Activated CD8-positive, alpha-beta memory T cell treated with anti-CD3 and anti-CD28 coated beads for 36 hours (primary cell): Measurements from ENCODE around the gene VAMP1. TPM values are rescaled to one million over a fixed set of nuclear protein-coding genes. Genes with fewer than 3 reads are reported as not detected.
"Not testable (repeated sequence)": the region's sequence is repeated elsewhere in the genome, so short reads cannot be mapped to it uniquely, and the experiment has no call there.

ENCODE experiments used
- CTCF ChIA-PET: fragments of 350-600 bp; sonication (Branson Sonifier 250); formaldehyde crosslinking; loops from one replicate; lab custom pipeline; 2021; ENCODE audit warnings: antibody characterized with exemption; lab: Charles Lee
- POLR2A ChIA-PET: fragments of 350-600 bp; sonication (Branson Sonifier 250); formaldehyde crosslinking; loops from one replicate; lab custom pipeline; 2021; ENCODE audit warnings: antibody characterized with exemption; lab: Charles Lee
- total RNA-seq, 2 experiments: library from RNA; stranded (reverse); gene quantifications; one replicate each; pipeline ENCODE4 v1.2.3, GENCODE V29; 2021

Gene VAMP1
- total RNA-seq, 2 experiments from 2014 or later, result 31.9 to 33.4 TPM

DNA sequence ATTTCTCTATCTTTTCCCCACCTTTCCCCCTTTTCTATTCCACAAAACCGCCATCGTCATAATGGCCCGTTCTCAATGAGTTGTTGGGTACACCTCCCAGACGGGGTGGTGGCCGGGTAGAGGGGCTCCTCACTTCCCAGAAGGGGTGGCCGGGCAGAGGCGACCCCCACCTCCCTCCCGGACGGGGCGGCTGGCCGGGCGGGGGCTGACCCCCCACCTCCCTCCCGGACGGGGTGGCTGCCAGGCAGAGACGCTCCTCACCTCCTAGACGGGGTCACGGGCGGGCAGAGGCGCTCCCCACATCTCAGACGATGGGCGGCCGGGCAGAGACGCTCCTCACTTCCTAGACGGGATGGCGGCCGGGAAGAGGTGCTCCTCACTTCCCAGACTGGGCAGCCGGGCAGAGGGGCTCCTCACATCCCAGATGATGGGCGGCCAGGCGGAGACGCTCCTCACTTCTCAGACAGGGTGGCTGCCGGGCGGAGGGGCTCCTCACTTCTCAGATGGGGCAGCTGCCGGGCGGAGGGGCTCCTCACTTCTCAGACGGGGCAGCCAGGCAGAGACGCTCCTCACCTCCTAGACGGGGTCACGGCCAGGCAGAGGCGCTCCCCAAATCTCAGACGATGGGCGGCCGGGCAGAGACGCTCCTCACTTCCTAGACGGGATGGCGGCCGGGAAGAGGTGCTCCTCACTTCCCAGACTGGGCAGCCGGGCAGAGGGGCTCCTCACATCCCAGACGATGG, 4.9 kb upstream of the VAMP1 start:
- POLR2A ChIA-PET, CTCF ChIA-PET: not testable (repeated sequence)

DNA sequence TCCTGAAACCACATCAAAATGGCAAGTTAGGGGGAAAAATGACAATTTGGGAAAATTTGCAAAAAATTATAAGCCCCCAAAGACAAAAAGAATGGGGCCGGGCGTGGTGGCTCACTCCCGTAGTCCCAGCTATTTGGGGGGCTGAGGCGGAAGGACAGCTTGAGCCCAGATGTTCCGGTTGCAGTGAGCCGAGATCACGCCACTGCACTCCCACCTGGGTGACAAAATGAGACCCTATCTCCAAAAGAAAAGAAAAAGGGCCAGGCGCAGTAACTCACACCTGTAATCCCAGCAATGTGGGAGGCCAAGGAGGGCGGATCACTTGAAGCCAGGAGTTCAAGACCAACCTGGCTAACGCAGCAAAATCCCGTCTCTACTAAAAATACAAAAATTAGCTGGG, 2.0 kb upstream of the VAMP1 start:
- ChIA-PET CTCF (interaction anchor here (2.1 kb wide), 1 partner anchor 30 kb away, joined by 5 read pairs; no protein-coding TSS in a partner anchor), POLR2A (no interaction called here)

DNA sequence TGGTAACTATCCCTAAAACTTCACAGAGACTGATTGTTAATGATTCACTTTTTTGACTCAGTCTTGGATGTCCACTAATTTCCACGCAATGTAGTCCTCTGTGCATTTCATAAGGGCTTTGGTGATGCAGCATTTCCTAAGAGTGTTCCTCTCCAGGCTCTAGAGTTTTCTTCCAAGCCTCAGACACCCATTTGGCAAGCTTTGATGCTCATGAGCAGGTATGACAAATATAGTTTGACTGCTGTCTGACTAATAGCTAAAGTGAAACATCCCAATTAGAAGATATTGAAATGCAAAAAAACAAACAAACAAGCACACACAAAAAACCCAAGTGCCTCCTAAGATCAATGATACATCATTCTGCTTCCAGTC, 1.5 kb upstream of the VAMP1 start:
- ChIA-PET CTCF (interaction anchor here (2.1 to 2.7 kb wide), 2 partner anchors 29 to 48 kb away, joined by 5 to 16 read pairs; no protein-coding TSS in a partner anchor), POLR2A (no interaction called here)

DNA sequence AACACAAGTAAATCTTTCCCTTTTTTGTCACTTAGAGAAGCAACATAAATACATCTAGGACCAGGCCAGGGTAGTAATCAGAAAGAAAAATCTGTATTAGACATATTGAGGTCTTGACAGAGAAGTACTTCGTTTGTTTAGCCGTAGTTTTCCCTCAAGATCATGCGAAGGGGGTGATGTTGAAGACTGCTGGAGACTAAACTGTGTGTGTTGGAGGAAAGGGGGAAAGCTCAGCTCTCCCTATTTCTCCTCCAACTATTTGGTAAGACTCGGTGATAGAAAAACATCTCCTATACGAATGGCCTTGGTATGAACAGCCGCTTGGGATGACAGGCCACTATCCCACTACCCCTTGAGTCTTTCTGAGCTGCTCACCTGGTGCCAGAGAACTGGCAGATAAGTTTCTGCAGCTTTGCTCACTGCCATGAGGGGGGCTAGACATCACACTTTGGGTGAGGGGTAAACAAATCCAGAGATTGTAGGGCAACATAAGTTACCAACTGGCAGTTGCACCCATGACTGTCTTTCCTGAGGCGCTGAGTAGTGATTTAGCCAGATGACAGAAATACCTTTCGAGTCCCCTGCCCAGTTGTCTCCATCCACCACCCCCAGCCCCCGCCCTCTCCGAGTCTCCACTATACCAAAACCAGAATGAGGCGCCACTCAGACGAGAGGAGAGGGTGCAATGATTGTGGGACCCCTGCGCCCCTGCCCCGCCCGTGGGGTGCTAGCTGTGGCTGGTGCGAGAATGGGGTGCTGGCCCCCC, 685 bp downstream of the VAMP1 start:
- CTCF ChIA-PET, result interaction anchor here (0.6 to 2.7 kb wide), 9 partner anchors 9 to 315 kb away, joined by 3 to 16 read pairs (median 5); partner anchors contain the start of genes MRPL51 and TAPBPL
- POLR2A ChIA-PET, result interaction anchor here (0.6 to 3.1 kb wide), 14 partner anchors 8 to 475 kb away, joined by 3 to 29 read pairs (median 8); partner anchors contain the start of genes C12orf57, CD27, COPS7A and MRPL51

DNA sequence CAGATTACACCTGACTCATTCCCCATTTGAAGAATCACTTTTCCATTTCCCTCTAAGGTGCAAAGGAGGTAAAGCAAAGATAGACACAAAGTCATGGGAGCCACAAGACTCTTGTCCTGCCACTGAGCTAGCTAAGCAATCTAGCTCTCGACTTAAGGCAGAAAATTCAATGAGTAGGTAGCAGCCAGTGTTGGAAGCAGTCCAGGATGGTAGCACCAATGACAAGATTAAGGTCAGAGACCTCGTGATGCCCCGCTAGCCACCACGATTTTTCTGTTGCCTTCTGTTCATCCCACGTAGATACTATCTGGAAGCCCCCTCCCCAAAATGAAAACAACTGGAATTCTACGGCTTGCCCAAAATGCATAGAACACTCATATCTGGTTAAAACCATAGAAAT, 1.4 kb downstream of the VAMP1 start:
- ChIA-PET CTCF (interaction anchor here (0.8 to 1.7 kb wide), 4 partner anchors 17 to 69 kb away, joined by 3 to 6 read pairs (median 4); partner anchors contain the start of genes MRPL51 and TAPBPL), POLR2A (interaction anchor here (0.6 to 3.1 kb wide), 7 partner anchors 10 to 220 kb away, joined by 3 to 18 read pairs (median 5); partner anchors contain the start of genes CD27, GAPDH and ZNF384)

DNA sequence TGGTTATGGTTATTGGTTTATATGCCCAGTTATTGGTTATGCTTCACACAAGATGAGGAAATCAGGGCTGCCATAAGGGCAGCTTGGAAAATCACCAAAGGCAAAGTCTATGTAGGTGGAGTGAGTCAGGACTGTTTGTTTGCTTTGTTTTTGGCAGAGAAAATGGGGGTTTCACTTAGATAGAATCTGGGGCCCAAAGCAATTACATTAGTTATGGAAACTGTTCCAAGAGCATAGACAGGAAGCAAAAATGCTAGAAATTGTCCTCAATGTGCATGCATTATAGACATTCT, 2.2 kb downstream of the VAMP1 start:
- CTCF ChIA-PET, result interaction anchor here (0.8 to 1.7 kb wide), 5 partner anchors 17 to 70 kb away, joined by 3 to 6 read pairs (median 3); partner anchors contain the start of genes MRPL51 and TAPBPL
- POLR2A ChIA-PET, result interaction anchor here (0.9 to 3.1 kb wide), 3 partner anchors 15 to 67 kb away, joined by 3 to 18 read pairs (median 5); partner anchors contain the start of genes CD27 and GAPDH

DNA sequence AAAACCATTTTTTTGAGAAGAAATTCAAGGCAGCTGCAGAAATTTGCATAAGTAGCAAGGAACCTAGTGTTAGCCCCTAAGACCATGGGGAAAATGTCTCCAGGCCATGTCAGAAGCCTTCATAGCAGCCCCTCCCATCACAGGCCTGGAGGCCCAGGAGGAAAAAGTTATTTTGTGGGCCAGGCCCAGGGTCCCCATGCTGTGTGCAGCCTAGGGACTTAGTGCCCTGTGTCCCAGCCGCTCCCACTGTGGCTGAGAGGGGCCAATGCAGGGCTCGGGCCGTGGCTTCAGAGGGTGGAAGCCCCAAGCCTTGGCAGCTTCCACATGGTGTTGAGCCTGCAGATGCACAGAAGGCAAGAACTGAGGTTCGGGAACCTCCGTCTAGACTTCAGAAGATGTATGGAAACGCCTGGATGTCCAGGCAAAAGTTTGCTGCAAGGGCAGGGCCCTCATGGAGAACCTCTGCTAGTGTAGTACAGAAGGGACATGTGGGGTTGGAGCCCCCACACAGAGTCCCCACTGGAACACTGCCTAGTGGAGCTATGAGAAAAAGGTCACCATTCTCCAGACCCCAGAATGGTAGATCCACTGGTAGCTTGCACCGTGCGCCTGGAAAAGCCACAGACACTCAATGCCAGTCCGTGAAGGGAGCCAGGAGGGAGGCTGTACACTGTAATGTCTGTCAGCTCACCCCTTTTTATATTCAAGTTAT, 2.8 kb downstream of the VAMP1 start:
- ChIA-PET POLR2A (interaction anchor here (1.1 kb wide), 1 partner anchor 67 kb away, joined by 5 read pairs; the partner anchor contains the start of gene GAPDH), CTCF (interaction anchor here (0.8 to 1.7 kb wide), 4 partner anchors 16 to 44 kb away, joined by 3 to 6 read pairs (median 4); partner anchors contain the start of genes MRPL51 and TAPBPL)

DNA sequence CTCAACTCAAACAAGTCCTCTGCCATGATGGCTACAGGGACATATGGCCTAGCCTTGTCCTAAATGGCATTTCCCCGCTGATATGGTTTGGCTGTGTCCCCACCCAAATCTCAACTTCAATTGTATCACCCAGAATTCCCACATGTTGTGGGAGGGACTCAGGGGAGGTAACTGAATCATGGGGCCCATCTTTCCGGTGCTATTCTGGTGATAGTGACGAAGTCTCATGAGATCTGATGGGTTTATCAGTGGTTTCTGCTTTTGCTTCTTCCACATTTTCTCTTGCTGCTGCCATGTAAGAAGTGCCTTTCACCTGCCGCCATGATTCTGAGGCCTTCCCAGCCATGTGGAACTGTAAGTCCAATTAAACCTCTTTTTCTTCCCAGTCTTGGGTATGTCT, 3.7 kb downstream of the VAMP1 start:
- ChIA-PET POLR2A (interaction anchor here (1.8 kb wide), 1 partner anchor 71 kb away, joined by 5 read pairs; no protein-coding TSS in a partner anchor), CTCF (interaction anchor here (1.8 to 7.7 kb wide), 6 partner anchors 13 to 131 kb away, joined by 7 to 94 read pairs (median 13); partner anchors contain the start of gene CD27)

DNA sequence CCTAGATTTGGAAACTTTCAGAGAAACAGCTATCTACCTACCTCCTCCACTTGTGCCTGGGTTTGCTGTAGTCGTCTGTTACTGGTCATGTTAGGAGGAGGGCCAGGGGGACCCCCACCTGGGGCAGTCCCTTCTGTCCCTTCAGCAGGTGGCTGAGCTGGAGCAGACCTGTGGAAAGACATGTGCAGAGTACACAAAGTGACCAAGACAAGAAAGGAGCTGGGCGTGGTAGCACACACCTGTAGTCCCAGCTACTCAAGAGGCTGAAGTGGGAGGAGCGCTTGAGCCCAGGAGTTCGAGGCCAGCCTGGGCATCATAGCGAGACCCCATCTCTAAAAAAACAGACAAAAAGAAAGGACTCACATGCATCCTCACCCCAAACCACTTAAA, 4.3 kb downstream of the VAMP1 start:
- ChIA-PET POLR2A (interaction anchor here (1.5 to 1.8 kb wide), 4 partner anchors 14 to 71 kb away, joined by 3 to 7 read pairs (median 5); partner anchors contain the start of gene TAPBPL), CTCF (interaction anchor here (0.7 to 7.7 kb wide), 14 partner anchors 9 to 145 kb away, joined by 3 to 94 read pairs (median 7); partner anchors contain the start of genes CD27, GAPDH and TAPBPL)

DNA sequence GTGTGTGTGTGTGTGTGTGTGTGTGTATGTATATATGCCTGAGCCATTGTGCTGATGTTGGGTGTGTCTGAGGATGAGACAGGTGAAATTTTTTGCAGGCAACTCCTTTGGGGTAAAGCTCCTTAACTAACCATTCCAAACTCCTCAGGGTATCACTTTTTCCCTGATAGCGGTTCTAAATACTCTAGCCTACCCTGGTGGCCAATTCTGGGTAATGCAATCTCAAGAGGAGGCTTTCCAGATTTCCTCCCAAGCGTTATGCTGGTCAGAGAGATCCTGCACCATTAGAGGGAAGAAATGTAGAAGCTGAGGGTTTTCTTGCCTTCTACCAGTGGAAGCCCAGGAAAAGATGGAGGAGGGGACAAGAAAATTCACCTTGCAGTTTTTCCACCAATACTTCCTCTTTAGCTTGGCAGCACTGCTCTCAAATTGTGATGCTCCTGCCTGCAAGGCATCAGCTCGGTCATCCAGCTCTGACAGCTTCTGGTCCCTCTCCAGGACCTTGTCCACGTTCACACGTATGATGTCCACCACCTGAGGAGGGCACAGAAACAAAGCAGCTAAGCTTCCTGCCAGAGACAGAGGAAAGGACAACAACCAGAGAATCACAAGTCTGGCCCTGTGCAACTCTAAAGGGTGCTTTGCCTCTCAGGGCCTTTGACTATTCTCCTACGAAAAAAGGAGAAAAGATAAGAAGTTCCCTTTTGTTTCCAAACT, 4.9 kb downstream of the VAMP1 start:
- CTCF ChIA-PET, result interaction anchor here (0.7 to 7.7 kb wide), 19 partner anchors 9 to 144 kb away, joined by 3 to 94 read pairs (median 4); partner anchors contain the start of genes CD27, GAPDH, MRPL51 and TAPBPL

DNA sequence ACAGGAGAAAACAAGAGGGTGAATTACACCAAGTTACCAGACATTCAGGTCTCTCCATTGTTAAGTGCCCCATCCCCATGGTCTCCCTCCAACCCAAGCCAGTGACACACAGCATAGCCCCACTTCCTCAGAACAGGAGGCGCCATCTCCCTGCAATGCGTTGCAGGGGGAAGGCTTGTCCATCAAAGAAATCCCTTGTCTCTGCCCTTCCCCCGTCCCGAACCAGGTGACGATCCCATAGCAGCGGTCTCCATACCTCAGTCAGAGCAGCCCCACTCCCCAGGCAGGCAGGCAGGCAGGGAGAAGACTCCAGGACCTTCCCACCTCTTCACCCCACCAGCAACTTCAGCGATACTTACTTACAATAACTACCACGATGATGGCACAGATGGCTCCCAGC, 5.9 kb downstream of the VAMP1 start:
- ChIA-PET POLR2A (interaction anchor here (1.5 to 4.4 kb wide), 4 partner anchors 13 to 70 kb away, joined by 3 to 30 read pairs (median 6); partner anchors contain the start of gene TAPBPL), CTCF (interaction anchor here (1.0 to 7.7 kb wide), 10 partner anchors 7 to 129 kb away, joined by 3 to 94 read pairs (median 6); partner anchors contain the start of genes CD27, GAPDH and MRPL51)

More for the DNA sequence above, 4.9 kb downstream of the VAMP1 start:
- POLR2A ChIA-PET, result interaction anchor here (0.6 to 1.8 kb wide), 6 partner anchors 14 to 72 kb away, joined by 3 to 7 read pairs (median 4); partner anchors contain the start of gene TAPBPL

DNA sequence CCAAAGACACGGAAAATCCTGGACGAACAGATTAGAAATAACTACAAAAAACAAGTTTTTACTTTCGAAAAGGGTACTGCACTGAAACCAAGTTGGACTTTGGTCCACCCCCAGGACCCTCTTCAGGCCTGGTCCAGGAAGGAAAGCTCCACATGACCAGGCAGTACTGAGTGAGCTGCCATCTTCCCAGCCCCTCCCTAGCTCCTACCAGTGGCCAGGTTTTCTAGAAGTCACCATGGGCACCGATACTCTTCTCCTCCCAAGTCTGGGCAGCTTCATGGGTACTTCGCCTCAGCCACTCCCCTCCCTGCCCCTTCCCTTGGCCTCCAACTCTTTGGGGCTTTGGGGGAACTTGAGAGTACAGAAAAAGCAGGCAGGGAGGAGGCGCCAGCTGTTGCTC, 6.6 kb downstream of the VAMP1 start:
- CTCF ChIA-PET, result interaction anchor here (0.6 to 7.7 kb wide), 5 partner anchors 11 to 74 kb away, joined by 4 to 94 read pairs (median 6); partner anchors contain the start of genes CD27 and TAPBPL
- POLR2A ChIA-PET, result interaction anchor here (0.6 to 4.4 kb wide), 7 partner anchors 9 to 666 kb away, joined by 3 to 52 read pairs (median 4); partner anchors contain the start of genes CD27, CLSTN3, MRPL51 and TAPBPL

DNA sequence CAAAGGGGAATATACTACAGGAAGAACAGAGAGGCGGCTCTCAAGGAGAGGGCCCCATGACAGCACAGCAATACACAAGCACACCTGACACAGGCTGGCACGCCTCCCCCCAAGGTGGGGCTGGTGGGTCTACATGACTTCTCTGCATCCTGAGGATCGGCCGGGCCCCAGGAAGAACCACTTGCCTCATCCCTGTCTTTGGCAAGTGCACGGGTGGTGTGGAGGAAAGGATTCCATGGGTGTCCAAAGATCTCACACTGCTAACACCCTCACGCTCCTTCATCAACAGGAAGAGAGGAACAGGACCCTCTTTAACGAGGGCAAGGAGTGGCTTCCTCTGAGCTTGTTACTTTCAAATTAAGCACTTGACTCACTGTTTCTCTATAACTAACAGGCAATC, 7.3 kb downstream of the VAMP1 start:
- CTCF ChIA-PET, result interaction anchor here (0.6 to 7.7 kb wide), 7 partner anchors 10 to 140 kb away, joined by 3 to 94 read pairs (median 4); partner anchors contain the start of genes CD27 and TAPBPL

DNA sequence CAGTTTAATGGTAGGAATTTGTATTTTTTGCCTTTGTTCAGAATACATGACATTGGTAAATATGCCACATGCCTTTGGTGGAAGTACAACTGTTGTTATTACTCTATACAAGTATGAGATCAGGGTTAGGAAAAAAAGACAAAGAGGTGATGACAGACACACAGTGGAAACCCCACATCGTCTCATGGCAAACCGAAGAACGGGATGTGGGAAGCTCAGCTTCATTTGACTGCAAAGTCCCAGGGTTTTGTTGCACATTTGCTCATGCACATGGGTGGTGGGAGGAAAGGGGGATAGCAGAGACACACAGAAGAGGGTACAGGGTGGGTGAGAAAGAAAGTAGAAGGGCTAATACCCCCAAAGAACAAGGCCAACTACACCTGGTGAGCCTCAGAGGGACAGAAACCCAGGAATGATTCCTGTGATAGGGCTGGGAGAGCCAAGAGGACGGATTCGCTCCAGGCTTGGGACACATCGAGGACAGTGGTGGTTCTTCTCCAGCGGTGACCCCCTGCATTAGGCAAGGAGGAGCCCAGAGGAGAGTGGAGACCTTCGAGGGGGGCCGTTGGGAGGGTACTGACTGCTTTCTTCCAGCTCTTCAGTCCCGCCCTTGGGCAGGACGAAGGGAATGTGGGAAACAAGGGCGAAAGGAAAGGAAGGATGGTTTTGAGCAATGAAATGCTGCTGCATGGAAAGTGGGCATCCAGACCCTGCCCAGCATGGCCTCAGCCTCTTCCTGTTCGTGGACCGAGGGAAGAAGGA, 8.1 kb downstream of the VAMP1 start:
- POLR2A ChIA-PET, result interaction anchor here (0.6 to 4.4 kb wide), 13 partner anchors 8 to 632 kb away, joined by 3 to 53 read pairs (median 7); partner anchors contain the start of genes CD27, GAPDH, MRPL51 and TAPBPL
- CTCF ChIA-PET, result interaction anchor here (0.8 to 7.7 kb wide), 9 partner anchors 8 to 139 kb away, joined by 3 to 94 read pairs (median 4); partner anchors contain the start of genes CD27, TAPBPL and VAMP1

More for the DNA sequence above, 7.3 kb downstream of the VAMP1 start:
- POLR2A ChIA-PET, result interaction anchor here (0.6 to 4.4 kb wide), 7 partner anchors 10 to 667 kb away, joined by 3 to 52 read pairs (median 4); partner anchors contain the start of genes CD27, CLSTN3, MRPL51 and TAPBPL

DNA sequence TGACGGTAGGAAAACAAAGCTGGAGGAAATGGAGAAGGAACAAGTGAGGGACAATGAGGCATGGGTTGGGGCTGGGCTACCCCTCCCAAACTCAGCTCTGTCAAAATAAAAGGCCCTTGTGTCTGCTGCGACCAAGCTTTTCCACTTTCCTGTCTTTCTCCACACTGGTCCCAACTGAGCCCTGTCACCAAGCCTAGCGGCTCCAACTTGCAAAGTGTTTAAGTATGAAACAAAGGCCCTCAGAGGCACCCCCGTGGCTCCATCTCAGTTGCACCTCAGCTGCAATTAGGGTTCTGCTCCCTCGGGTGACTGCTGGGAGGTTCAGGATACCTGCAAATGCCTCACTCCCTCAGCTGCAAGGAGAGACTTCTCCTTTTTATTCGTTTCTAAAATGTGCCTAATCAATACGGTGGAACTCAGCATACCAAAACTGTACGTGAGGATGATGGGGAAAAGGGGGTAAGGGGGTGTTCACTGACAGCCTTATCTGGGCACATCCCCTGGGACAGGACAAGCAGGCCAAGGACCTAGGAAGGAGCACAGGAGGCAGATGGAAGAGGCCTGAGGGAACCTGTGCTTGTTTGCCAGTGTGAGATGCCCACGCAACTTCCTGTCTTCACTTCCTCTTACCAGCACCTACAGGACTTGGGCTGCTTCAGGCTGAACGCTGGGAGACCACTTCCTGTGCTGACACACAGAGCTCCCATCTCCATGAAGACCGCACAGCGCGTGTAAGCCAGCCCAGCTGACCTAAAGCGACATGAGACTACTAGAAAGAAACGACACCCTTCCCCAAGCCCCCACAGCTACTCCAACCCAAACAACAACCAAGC, 8.9 kb downstream of the VAMP1 start:
- CTCF ChIA-PET, result interaction anchor here (0.8 to 7.7 kb wide), 9 partner anchors 9 to 139 kb away, joined by 3 to 94 read pairs (median 4); partner anchors contain the start of genes CD27, TAPBPL and VAMP1

More for the DNA sequence above, 8.9 kb downstream of the VAMP1 start:
- POLR2A ChIA-PET, result interaction anchor here (0.6 to 4.4 kb wide), 14 partner anchors 9 to 633 kb away, joined by 3 to 53 read pairs (median 6); partner anchors contain the start of genes CD27, GAPDH, MRPL51 and TAPBPL
